Heart right ventricle (tissue), 16 donors: ENCODE data around the gene ULK4. TPM values are rescaled to one million over a fixed set of nuclear protein-coding genes. Genes with fewer than 3 reads are reported as not detected.

ENCODE experiments used
- ATAC-seq, 8 donors: fragments of 200-7000 bp; cut with Tn5 transposase; one replicate each; pipeline ENCODE4 v1.9.1; 2020; ENCODE audit warnings: mild to moderate bottlenecking in 8 of 8, moderate library complexity in 8 of 8, moderate number of reproducible peaks in 1 of 8
- DNase-seq, 2 donors: peaks; one replicate each; pipeline ENCODE4 v3.0.0-alpha.2; 2020
- H3K27ac ChIP-seq, 10 donors: fragments of 200-600 bp; sonication (generic) in 2 of 10; one replicate each; pipeline versions ENCODE4 v1.5.0 to v1.8.0; 2020 to 2022; ENCODE audit warnings: mild to moderate bottlenecking in 3 of 10
- H3K27me3 ChIP-seq, 7 donors: fragments of 200-600 bp; one replicate each; pipeline ENCODE4 v1.8.0; 2021 to 2022; ENCODE audit warnings: mild to moderate bottlenecking in 2 of 7
- H3K36me3 ChIP-seq, 9 donors: fragments of 200-600 bp; sonication (generic) in 1 of 9; one replicate each; pipeline versions ENCODE4 v1.5.0 to v1.8.0; 2020 to 2022; ENCODE audit warnings: mild to moderate bottlenecking in 2 of 9
- H3K4me1 ChIP-seq, 9 donors: fragments of 200-600 bp; sonication (generic) in 1 of 9; one replicate each; pipeline versions ENCODE4 v1.5.0 to v1.8.0; 2020 to 2022; ENCODE audit warnings: mild to moderate bottlenecking in 4 of 9
- H3K4me3 ChIP-seq, 10 donors: fragments of 200-600 bp; sonication (generic) in 2 of 10; one replicate each; pipeline versions ENCODE4 v1.5.0 to v1.8.0; 2020 to 2022; ENCODE audit warnings: mild to moderate bottlenecking in 7 of 10, moderate library complexity in 2 of 10
- H3K9me3 ChIP-seq, 11 donors: fragments of 200-600 bp in 10 of 11; sonication (generic) in 2 of 11; one replicate each; pipeline versions ENCODE4 v1.5.0 to v1.8.0; 2013 to 2022; ENCODE audit warnings: mild to moderate bottlenecking in 2 of 11, control low read depth in 1 of 11, moderate library complexity in 1 of 11
- WGBS, 2 donors: extraction: QIAGEN DNeasy Blood & Tissue Kit; methylation state at CpG; one replicate each; pipeline ENCODE4 v1.1.7; 2013; ENCODE audit warnings: inconsistent platforms in 1 of 2; 5-methylcytosine and 5-hydroxymethylcytosine counted together
- intact Hi-C, 10 donors: fragments of 100-400 bp; cut with DNase I; formaldehyde crosslinking; loops; one replicate each; pipeline versions ENCODE4 v1.11.1 to v1.14.2; 2022
- polyA plus RNA-seq, 2 donors: library from polyadenylated mRNA; stranded (reverse); fragments of 200-250 nt; gene quantifications; one replicate each; pipeline ENCODE4 v1.2.3, GENCODE V29; 2013
- total RNA-seq, 10 donors: library from RNA; stranded (reverse); fragmentation: NEBNext Ultra II Directional in 3 of 10; extraction: Animal tissue kit (Norgen Biotek cat#: 25700) in 3 of 10; gene quantifications; one replicate each; pipeline versions ENCODE4 v1.2.1 to v1.2.4, GENCODE V29; 2021 to 2023
- TF ChIP-seq, protein P1 (sequence below), 9 donors: fragments of 200-600 bp; sonication (generic) in 2 of 9; IDR thresholded peaks; one replicate each; pipeline versions ENCODE4 v1.5.0 to v1.8.0; 2021 to 2022; ENCODE audit warnings: antibody characterized with exemption in 9 of 9, mild to moderate bottlenecking in 5 of 9, moderate library complexity in 1 of 9
- donor health status: Arrhythmogenic right ventricular cardiomyopathy.
- donor health status: ischemic (EF 13 %, LVEDD 7.1; RV severe dilation, severe dysfunction).
- donor health status: healthy with polysubstance abuse.
- donor health status: DM: no; HTN: yes; CAD: no.
- donor health status: DM: no; HTN: no; CAD: no.
- donor health status: ischemic (EF 25% LVEDD 6.9; RV normal size, moderate dysfunction).
- donor health status: ischemic (EF 25% LVEDD 5.7; RV mildly dilated, moderate dysfunction).
- donor health status: healthy.
- donor health status: DM: yes; HTN: yes; CAD: no.
- donor health status: Ischemic cardiomyopathy.
- donor health status: ischemic (EF 35%, LVEDD 5.7; RV mildly dilated, moderate dysfunction).
- donor health status: nonischemic (EF 11% LVEDD 7.7; RV severe dilation, severe dysfunction).
- donor health status: DM: yes; HTN: yes; CAD: no.
- donor health status: PGD.
- donor health status: ischemic (EF 29% LVEDD 5.4; RV normal size, mild dysfunction).
- donor health status: nonischemic (EF 23%, LVEDD 6.1; RV moderate dilation, normal function).

Gene ULK4
- total and polyA plus RNA-seq, 12 donors, result 1.4 to 11.4 (median 2.6) TPM

DNA sequence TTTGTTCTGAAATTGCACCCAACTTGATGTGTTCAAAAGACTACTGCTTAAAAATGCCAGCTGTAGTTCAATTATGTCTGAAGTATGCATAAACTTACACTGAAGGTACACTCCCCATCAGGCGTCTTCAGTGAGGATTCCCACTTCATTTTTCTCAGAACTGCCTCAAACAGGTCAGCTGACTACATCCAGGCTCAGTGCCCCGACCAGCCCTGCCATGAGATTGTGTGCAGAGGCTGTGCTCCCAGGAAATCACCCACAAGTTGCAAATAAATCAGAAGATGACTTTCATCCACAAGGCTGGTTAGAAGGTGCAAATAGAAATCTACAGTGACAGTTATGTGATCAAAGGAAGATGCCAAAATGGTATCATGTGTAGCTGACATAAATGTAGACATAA lies 711.1 kb downstream of the ULK4 start:
- TF ChIP-seq, protein P1, sequence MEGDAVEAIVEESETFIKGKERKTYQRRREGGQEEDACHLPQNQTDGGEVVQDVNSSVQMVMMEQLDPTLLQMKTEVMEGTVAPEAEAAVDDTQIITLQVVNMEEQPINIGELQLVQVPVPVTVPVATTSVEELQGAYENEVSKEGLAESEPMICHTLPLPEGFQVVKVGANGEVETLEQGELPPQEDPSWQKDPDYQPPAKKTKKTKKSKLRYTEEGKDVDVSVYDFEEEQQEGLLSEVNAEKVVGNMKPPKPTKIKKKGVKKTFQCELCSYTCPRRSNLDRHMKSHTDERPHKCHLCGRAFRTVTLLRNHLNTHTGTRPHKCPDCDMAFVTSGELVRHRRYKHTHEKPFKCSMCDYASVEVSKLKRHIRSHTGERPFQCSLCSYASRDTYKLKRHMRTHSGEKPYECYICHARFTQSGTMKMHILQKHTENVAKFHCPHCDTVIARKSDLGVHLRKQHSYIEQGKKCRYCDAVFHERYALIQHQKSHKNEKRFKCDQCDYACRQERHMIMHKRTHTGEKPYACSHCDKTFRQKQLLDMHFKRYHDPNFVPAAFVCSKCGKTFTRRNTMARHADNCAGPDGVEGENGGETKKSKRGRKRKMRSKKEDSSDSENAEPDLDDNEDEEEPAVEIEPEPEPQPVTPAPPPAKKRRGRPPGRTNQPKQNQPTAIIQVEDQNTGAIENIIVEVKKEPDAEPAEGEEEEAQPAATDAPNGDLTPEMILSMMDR (IDR thresholded peaks at IDR 0.05), result no peak
- no peak for DNase-seq
- ATAC-seq, result no peak
- Histone ChIP-seq H3K4me1 (peaks cover 0 to 30% (median 13%) of the 10 kb centered on the region in 9 donors), H3K27me3 (no peaks in the 10 kb centered on the region), H3K4me3 (no peak overlapping the region), H3K27ac (no peak overlapping the region), H3K36me3 (no peaks in the 10 kb centered on the region), H3K9me3 (peaks cover 0 to 4% (median 0%) of the 10 kb centered on the region in 11 donors)
- 85 to 88% methylated on average over 2 of the region's 2 CpGs for WGBS, 2 donors
- intact Hi-C loops, result no loop called here

DNA sequence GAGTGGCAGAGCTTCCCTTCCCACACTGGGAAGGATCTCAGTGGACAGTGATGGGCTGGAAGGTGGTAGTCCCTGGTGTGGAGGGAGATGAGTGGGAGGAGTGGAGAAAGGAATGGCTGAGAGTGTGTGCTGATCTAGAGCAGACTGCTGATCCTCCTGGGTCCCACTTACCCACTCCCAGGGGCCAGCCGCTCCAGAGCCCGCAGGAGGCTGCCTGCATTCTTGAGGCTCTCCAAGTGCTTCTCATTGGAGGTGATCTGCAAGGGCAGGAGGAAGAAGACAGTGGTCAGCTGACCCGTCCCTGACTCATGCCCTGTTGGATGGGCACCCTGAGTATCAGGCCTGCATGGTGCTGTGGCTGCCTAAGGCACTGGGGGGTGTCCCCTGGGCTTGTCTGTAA lies 712.6 kb downstream of the ULK4 start:
- Histone ChIP-seq H3K4me1 (peaks cover 2 to 38% (median 19%) of the 10 kb centered on the region in 9 donors), H3K4me3 (no peak overlapping the region), H3K36me3 (peaks cover 0 to 8% (median 0%) of the 10 kb centered on the region in 9 donors), H3K27me3 (no peaks in the 10 kb centered on the region), H3K27ac (no peak overlapping the region), H3K9me3 (peaks cover 0 to 4% (median 0%) of the 10 kb centered on the region in 11 donors)
- no peak for DNase-seq
- intact Hi-C loops, result no loop called here
- no peak for ATAC-seq
- TF ChIP-seq, protein P1 (IDR thresholded peaks at IDR 0.05), result no peak
- WGBS, 2 donors, result 89 to 96% methylated on average over 3 of the region's 3 CpGs

DNA sequence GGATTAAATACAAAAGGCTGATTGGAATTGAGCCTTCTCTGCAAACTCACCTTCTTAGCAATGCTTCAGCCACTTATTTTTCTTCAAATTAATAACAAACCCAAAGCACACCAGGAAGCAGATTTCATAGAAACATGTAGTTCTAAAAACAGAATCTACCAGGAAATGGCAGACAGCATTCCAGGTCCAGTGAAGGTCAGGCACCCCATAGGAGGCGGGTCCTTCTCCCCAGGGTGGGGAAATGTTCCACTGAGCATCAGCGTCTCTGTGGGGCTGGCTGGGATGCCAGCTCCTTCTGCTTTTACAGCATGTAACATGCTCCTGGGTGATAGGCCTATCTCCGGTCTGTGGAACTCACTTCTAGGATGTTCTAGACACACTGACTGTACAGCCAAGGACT lies 713.4 kb downstream of the ULK4 start:
- Histone ChIP-seq H3K36me3 (peaks cover 0 to 9% (median 0%) of the 10 kb centered on the region in 9 donors), H3K27me3 (no peaks in the 10 kb centered on the region), H3K9me3 (peaks cover 0 to 4% (median 0%) of the 10 kb centered on the region in 11 donors), H3K4me1 (peaks cover 3 to 39% (median 20%) of the 10 kb centered on the region in 9 donors), H3K27ac (no peak overlapping the region), H3K4me3 (no peak overlapping the region)
- 67 to 75% methylated on average over 3 of the region's 3 CpGs for WGBS, 2 donors
- peak in 1 of 8 donors; percentile 28 for ATAC-seq
- no peak for DNase-seq
- TF ChIP-seq, protein P1 (IDR thresholded peaks at IDR 0.05), result no peak
- intact Hi-C loops, result no loop called here

DNA sequence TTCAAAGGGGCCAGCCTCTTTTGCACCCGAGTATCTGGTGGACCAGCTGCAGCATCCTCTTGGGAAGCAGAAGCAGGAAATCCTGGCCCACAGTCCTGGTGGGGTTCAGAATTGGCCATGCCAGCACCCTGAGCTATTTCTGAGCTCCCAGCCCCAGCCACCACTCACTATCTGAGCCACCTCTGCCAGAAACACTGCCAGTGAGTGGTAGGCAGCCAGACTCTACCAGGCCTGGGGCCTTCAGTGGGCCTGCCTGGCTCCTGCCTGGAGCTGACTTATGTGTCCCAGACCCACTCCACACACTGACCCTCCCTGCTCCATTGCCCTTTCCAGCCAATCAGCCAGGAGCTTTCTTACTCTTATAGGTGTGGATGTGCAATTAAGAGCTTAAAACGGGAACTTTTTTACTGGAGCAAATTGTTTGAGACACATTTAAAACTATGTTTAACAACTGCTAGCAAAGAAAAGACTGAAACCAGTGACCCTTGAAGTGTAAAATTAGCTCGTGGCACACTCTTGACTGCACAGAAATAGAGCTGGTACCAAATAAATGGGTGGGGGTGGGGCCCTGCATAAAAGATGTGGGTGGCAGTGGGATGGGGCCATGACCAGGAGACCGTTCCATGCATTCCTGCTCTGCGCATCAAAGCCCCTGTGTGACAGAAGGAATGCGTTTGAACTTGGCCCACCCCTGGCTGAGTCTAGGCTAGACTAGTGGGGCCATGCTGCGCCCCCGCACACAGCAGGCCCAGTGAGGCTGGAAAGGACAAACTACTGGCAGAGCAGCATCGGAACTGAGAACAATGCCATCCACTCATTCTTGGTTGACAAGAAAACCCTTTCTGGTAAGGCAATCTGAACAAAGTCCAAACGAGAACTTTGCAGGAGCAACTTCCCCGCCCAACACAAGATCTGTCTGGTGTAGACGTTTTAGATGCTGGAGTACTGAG lies 714.6 kb downstream of the ULK4 start:
- peaks cover 0 to 17% (median 0%) of the 10 kb centered on the region in 9 donors for H3K36me3 ChIP-seq
- peaks cover 3 to 39% (median 20%) of the 10 kb centered on the region in 9 donors for H3K4me1 ChIP-seq
- WGBS, 2 donors, result 68 to 75% methylated on average over 12 of the region's 12 CpGs
- DNase-seq (peak; percentile 26), ATAC-seq (peak; percentile 37 to 86 (median 66))
- TF ChIP-seq, protein P1 (IDR thresholded peaks at IDR 0.05), result no peak
- H3K9me3 ChIP-seq, result peaks cover 0 to 4% (median 0%) of the 10 kb centered on the region in 11 donors
- intact Hi-C loops, result no loop called here
- peak overlapping the region in 3 of 10 donors; percentile 4 to 26 (median 10) for H3K27ac ChIP-seq
- H3K27me3 ChIP-seq, result no peaks in the 10 kb centered on the region
- H3K4me3 ChIP-seq, result no peak overlapping the region
